HL-60/S4 (cell line): Measurements from ENCODE around the gene ISCU.
"Not testable (repeated sequence)": the region's sequence is repeated elsewhere in the genome, so short reads cannot be mapped to it uniquely, and the experiment has no call there.

ENCODE experiments used
- in situ Hi-C: fragments of 300-500 bp; cut with MboI; formaldehyde crosslinking; loops from 2 replicates; pipeline ENCODE4 v1.14.3; 2022; ENCODE audit warnings: low sequenced_read_pairs

Gene ISCU

DNA sequence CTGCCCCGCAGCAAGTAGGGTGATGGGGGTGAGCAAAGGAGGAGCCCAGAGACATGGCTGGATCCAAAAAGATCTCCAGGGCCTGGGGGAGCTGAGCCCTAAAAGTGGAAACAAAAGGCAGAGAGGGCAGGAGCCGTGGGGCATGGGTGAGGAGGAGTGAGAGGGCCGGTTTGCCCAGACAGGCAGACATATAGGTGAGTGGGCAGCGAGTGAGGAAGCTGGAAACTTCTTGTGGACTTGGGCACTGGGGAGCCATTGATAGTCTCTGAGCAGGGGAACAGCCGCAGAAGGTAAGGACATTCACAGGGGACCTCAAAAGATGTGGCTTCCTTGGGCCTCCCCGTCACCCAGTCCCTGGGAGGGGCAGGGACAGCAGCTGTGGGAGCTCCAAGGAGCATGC is 52.2 kb downstream of the ISCU start:
- in situ Hi-C loops: no loop called here

GRCh38 chr12:108615918-108616317 is 53.5 kb downstream of the ISCU start:
- in situ Hi-C loops: no loop called here

DNA sequence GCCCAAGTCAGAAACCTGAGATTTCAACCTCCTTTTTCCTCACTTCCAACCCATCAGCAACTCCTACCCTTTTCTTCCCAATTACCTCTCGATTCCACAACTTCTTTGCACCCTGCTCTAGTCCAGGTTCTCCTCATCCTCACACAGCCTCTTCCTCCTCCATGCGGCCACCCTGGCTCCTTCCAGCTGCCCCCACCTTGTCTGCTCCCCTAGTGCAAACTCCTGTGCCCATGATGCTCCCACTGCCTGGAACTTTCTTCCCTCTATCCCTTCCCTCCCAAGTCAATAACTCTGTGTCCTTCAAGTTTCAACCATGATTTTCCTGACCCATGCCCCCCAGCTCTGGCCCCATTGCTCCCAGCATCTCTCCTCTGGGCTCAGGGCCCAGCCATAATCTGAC is 54.0 kb downstream of the ISCU start:
- in situ Hi-C loops: no loop called here

GRCh38 chr12:108616941-108617858 is 54.8 kb downstream of the ISCU start:
- in situ Hi-C loops: no loop called here

- in situ Hi-C loops: no loop called here
Observed at GRCh38 chr12:108618079-108618952, 55.9 kb downstream of the ISCU start.

DNA sequence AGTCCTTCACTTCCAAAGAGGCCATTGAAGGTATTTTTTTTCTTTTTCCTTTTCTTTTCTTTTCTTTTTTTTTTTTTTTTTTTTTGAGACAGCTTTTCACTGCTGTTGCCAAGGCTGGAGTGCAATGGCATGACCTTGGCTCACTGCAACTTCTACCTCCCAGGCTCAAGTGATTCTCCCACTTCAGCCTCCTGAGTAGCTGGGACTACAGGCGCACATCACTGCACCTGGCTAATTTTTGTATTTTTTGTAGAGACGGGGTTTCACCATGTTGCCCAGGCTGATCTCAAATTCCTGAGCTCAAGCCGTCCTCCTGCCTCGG is 56.5 kb downstream of the ISCU start:
- in situ Hi-C loops: not testable (repeated sequence)
